Esophagus (tissue), 2 donors: ENCODE results near the gene SLC2A13. TPM values are rescaled to one million over a fixed set of nuclear protein-coding genes. Genes with fewer than 3 reads are reported as not detected.
"Not testable (repeated sequence)": the region's sequence is repeated elsewhere in the genome, so short reads cannot be mapped to it uniquely, and the experiment has no call there.

Experiments used
- H3K27ac ChIP-seq, 2 donors: one replicate each; pipeline ENCODE4 v1.5.1; 2013; ENCODE audit warnings: low read depth in 2 of 2, mild to moderate bottlenecking in 2 of 2, inconsistent platforms in 1 of 2, low read length in 1 of 2, moderate library complexity in 1 of 2
- H3K27me3 ChIP-seq, 2 donors: one replicate each; pipeline ENCODE4 v1.6.1; 2013; ENCODE audit warnings: low read length in 2 of 2, control low read depth in 1 of 2, mild to moderate bottlenecking in 1 of 2; ENCODE audit not compliant: insufficient read depth in 2 of 2, control insufficient read depth in 1 of 2
- H3K36me3 ChIP-seq, 2 donors: one replicate each; pipeline ENCODE4 v1.6.1; 2013; ENCODE audit warnings: low read length in 1 of 2; ENCODE audit not compliant: control insufficient read depth in 2 of 2, insufficient read depth in 2 of 2
- H3K4me1 ChIP-seq, 2 donors: one replicate each; pipeline ENCODE4 v1.6.1; 2013; ENCODE audit warnings: low read length in 1 of 2; ENCODE audit not compliant: control insufficient read depth in 2 of 2, insufficient read depth in 2 of 2
- H3K4me3 ChIP-seq, 2 donors: one replicate each; pipeline ENCODE4 v1.5.1; 2013; ENCODE audit warnings: low read length in 2 of 2, mild to moderate bottlenecking in 2 of 2, low read depth in 1 of 2, moderate library complexity in 1 of 2
- H3K9me3 ChIP-seq, 2 donors: one replicate each; pipeline ENCODE4 v1.6.1; 2013; ENCODE audit warnings: mild to moderate bottlenecking in 2 of 2, low read depth in 1 of 2, low read length in 1 of 2, moderate library complexity in 1 of 2; ENCODE audit not compliant: control insufficient read depth in 2 of 2, insufficient read depth in 1 of 2
- WGBS, 2 donors: extraction: QIAGEN DNeasy Blood & Tissue Kit; methylation state at CpG; one replicate each; pipeline ENCODE4 v1.1.7; 2013; 5-methylcytosine and 5-hydroxymethylcytosine counted together
- polyA plus RNA-seq, 2 donors: library from polyadenylated mRNA; stranded (reverse); fragments of 200-250 nt; gene quantifications; one replicate each; pipeline ENCODE4 v1.2.3, GENCODE V29; 2013
- donor health status: healthy with polysubstance abuse.
- donor health status: Bipolar disorder and iron deficiency.

SLC2A13 gene
- polyA plus RNA-seq, 2 donors: 0.84 to 1.0 TPM

DNA sequence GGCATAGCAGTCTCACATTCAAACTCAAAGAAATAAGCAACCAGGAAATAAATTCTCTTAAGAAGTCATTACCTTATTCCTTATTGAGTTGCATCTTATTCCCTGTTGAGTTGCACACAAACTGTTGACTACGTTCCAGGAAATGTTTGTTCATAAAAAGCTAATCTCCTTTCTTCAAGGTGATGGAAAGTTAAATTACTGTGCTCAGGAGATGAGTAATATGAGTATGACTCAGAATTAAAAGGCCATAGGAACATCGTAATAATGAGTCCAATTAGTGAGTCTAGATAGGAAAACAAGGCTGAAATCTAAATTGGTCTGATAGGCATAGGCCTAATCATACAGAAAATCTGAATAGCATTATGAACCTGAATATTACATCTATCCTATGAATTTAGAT is 203.1 kb downstream of the SLC2A13 start:
- no peaks in the 10 kb centered on the region for H3K36me3 ChIP-seq
- H3K27me3 ChIP-seq: no peaks in the 10 kb centered on the region
- WGBS, 2 donors: 28 to 38% methylated on average over 2 of the region's 2 CpGs
- H3K4me1 ChIP-seq: no peaks in the 10 kb centered on the region
- H3K4me3 ChIP-seq: no peak overlapping the region
- H3K9me3 ChIP-seq: no peaks in the 10 kb centered on the region
- no peak overlapping the region for H3K27ac ChIP-seq

DNA sequence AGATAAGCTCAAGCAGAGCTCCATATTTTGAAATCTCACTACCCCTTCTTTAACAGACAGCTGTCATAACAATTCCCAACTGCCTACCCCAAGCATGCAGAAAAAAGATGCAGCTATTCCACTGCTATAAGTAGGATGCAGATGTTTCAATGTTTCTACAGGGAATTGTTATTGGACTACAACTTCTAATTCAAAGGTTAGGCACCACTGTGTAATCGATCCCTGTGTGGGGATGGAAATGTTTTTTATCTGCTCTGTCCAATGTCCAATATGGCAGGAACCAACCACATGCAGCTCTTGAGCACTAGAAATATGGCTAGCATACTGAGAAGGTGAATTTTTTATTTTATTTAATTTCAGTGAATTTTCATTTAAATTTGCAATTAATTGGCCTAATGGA is 208.6 kb downstream of the SLC2A13 start:
- Histone ChIP-seq H3K4me3 (no peak overlapping the region), H3K9me3 (no peaks in the 10 kb centered on the region), H3K27me3 (no peaks in the 10 kb centered on the region), H3K36me3 (no peaks in the 10 kb centered on the region), H3K27ac (no peak overlapping the region), H3K4me1 (no peaks in the 10 kb centered on the region)
- whole genome bisulfite sequencing, 2 donors: 85 to 92% methylated on average over 1 of the region's 1 CpG

DNA sequence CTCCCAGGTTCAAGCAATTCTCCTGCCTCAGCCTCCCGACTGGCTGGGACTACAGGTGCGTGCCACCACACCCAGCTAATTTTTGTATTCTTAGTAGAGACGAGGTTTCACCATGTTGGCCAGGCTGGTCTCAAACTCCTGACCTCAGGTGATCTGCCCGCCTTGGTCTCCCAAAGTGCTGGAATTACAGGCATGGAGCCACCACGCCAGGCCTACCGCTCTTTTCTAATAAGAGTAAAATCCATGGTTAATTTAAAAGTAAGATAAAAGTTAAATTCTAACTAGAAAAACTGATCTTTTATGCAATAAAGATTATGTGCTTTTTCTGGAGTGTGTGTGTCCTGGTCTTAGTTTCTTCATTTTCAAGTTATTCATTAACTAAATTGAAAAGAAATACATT is 212.5 kb downstream of the SLC2A13 start:
- not testable (repeated sequence) for H3K4me1 ChIP-seq, H3K27ac ChIP-seq, H3K9me3 ChIP-seq, H3K4me3 ChIP-seq, H3K27me3 ChIP-seq, H3K36me3 ChIP-seq
- 95% methylated on average over 6 of the region's 6 CpGs for WGBS, 2 donors

DNA sequence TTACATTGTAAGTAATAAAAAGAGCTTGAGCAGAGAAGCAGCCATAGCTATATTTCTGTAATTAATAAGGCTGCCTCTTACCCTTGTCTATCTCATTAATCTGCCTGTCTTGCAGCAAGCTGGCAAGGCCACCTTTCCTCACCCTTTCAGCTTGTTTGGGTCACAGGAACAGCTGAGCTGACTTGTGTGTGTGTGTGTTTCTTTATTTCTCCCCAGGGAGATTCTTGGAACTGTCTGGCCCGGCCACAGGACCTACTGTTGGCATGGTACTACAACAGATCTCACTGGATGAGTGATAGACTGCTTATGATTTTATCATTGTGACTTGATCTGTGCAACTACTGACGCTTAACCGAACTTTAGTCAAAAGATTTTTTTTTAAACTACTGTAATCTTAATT is 213.7 kb downstream of the SLC2A13 start:
- Histone ChIP-seq H3K4me3 (no peak overlapping the region), H3K9me3 (no peaks in the 10 kb centered on the region), H3K27ac (no peak overlapping the region), H3K27me3 (no peaks in the 10 kb centered on the region), H3K4me1 (no peaks in the 10 kb centered on the region), H3K36me3 (no peaks in the 10 kb centered on the region)
- 70 to 73% methylated on average over 3 of the region's 3 CpGs for WGBS, 2 donors

DNA sequence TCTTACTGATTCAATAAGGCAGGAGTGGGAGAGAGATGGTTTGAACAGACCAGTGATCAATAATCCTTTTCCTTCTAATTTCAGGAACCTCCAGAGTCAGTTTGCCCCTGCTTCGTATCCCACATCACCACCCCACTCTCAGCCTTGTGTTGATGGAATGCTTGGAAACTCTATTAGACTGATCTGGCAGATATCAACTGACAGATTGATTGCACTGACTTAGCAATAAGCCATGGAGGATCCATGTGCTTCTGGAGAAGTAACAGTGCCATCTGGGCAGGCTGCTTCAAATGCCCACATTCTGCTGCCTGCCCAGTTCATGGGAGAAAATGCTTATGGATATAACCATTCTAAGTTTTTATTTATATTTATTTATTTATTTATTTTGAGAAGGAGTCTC is 218.0 kb downstream of the SLC2A13 start:
- Histone ChIP-seq H3K4me1 (no peaks in the 10 kb centered on the region), H3K36me3 (no peaks in the 10 kb centered on the region), H3K27me3 (no peaks in the 10 kb centered on the region), H3K27ac (no peak overlapping the region), H3K9me3 (no peaks in the 10 kb centered on the region), H3K4me3 (no peak overlapping the region)
- WGBS, 2 donors: 95 to 97% methylated on average over 1 of the region's 1 CpG

DNA sequence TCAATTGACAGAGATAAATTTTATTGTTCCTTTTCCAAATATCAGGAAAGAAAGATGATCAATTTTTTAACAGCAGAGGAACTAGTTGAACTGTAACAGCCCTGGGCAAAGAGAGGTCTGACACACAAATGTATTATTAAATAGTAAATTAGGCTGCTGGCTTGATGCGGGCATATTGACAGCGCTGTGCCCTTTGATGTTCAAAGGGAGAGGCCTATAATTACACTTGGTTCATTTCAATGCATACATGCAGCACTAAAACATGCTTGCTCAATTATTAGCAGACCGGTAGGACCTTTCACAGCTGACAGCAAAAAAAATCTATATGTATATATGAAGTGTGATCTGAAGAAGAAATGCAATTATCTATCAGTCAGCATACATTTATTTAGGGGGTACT is 219.8 kb downstream of the SLC2A13 start:
- H3K4me1 ChIP-seq: no peaks in the 10 kb centered on the region
- no peak overlapping the region for H3K4me3 ChIP-seq
- H3K27me3 ChIP-seq: no peaks in the 10 kb centered on the region
- WGBS, 2 donors: 64 to 77% methylated on average over 3 of the region's 3 CpGs
- H3K27ac ChIP-seq: no peak overlapping the region
- no peaks in the 10 kb centered on the region for H3K36me3 ChIP-seq
- no peaks in the 10 kb centered on the region for H3K9me3 ChIP-seq

DNA sequence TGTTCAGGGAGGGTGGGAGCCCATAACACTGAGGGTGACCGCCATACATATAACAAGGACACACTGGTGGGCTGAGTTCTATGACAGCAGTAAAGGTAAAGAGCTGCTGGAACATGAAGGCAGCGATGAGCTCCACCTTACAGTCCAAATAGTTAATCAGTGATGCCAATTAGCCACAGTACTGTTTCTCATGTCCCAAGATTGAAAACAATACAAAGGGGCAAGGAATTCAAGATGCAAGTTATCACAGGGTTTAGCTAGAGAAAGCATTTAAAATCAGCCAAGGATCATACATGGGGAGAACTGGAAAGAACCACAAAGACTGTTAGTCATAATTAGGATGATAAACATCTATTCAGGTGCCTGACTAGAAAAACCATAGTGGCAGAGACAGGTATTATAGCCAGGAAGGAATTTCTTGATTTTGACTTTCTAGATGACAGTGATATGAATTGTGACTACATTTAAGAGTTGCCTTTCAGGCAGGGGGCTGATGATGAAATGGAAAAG is 221.2 kb downstream of the SLC2A13 start:
- H3K36me3 ChIP-seq: no peaks in the 10 kb centered on the region
- WGBS, 2 donors: 89 to 98% methylated on average over 2 of the region's 2 CpGs
- H3K9me3 ChIP-seq: peaks cover 0 to 2% of the 10 kb centered on the region in 2 donors
- H3K27ac ChIP-seq: no peak overlapping the region
- no peaks in the 10 kb centered on the region for H3K27me3 ChIP-seq
- H3K4me3 ChIP-seq: no peak overlapping the region
- H3K4me1 ChIP-seq: no peaks in the 10 kb centered on the region

DNA sequence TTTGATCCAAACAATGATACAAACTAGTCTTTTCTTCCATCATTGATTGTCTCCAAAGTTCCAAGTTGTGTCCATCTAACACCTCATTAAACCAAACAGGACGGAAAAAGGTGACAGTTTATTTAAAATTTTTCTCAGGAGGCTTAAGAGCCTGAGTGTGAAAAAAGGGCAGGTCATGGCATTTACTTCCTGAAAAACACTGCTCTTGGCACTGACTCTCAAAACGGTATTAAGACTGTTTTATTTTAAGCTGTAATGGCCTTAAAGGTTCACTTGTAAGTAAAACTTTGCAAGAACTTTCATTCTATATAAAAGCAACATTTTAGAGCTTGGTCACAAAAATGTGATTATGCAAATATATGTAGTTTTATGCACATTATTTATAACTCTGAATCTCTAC is 222.5 kb downstream of the SLC2A13 start:
- peaks cover 0 to 8% of the 10 kb centered on the region in 2 donors for H3K9me3 ChIP-seq
- no peaks in the 10 kb centered on the region for H3K27me3 ChIP-seq
- WGBS, 2 donors: 26 to 42% methylated on average over 2 of the region's 2 CpGs
- H3K27ac ChIP-seq: no peak overlapping the region
- H3K4me1 ChIP-seq: no peaks in the 10 kb centered on the region
- no peaks in the 10 kb centered on the region for H3K36me3 ChIP-seq
- H3K4me3 ChIP-seq: no peak overlapping the region

DNA sequence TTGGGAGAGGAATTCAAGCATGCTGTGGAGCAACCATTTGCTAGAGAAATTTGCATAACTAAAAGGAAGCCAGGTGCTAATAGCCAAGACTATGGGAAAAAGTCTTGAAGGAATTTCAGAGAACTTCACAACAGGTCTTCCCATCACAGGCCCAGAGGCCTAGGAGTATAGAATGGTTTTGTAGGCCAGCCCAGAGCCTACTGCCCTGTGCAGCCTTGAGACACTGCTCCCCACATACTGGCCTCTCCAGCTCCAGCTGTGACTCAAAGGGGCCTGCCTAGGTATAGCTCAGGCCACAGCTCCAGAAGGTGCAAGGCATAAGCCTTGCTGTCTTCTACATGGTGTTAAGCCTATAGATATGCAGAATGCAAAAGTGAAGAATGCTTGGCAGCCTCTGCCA is 227.1 kb downstream of the SLC2A13 start:
- Histone ChIP-seq H3K4me1 (no peaks in the 10 kb centered on the region), H3K36me3 (no peaks in the 10 kb centered on the region), H3K27ac (no peak overlapping the region), H3K9me3 (peaks cover 0 to 8% of the 10 kb centered on the region in 2 donors), H3K4me3 (no peak overlapping the region), H3K27me3 (no peaks in the 10 kb centered on the region)

DNA sequence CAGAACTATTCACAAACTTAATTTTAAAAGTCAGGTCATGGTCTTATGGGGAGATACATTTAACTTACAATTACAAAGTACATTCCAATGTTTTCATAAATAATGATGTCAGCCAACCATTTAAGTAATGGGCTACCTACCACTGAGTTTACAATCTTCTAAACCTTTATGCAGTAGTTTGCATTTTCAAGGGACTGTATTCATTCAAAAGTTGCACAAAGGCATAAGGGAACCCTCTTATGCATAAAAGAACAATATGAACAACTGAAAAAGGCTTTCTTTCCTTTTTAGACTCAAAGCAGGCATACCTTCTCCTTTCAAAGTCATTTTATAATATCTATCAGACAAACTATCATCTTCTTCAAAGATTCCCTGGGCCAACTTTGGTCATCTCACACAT is 230.2 kb downstream of the SLC2A13 start:
- no peaks in the 10 kb centered on the region for H3K27me3 ChIP-seq
- H3K36me3 ChIP-seq: no peaks in the 10 kb centered on the region
- peaks cover 0 to 8% of the 10 kb centered on the region in 2 donors for H3K9me3 ChIP-seq
- no peak overlapping the region for H3K27ac ChIP-seq
- no peak overlapping the region for H3K4me3 ChIP-seq
- H3K4me1 ChIP-seq: no peaks in the 10 kb centered on the region
